GM23338 (cell line): ENCODE data around the gene NNAT. TPM values are rescaled to one million over a fixed set of nuclear protein-coding genes. Genes with fewer than 3 reads are reported as not detected.

Experiments used
- ATAC-seq: fragments of 200-7000 bp; cut with Tn5 transposase; 3 replicates; pipeline ENCODE4 v1.9.1; 2020
- DNase-seq: peaks from one replicate; pipeline ENCODE4 v3.0.0-alpha.2; 2015; ENCODE audit warnings: low spot score
- H2AFZ ChIP-seq: fragments of 200-600 bp; sonication (generic); 2 replicates; pipeline ENCODE4 v1.8.0; 2016; ENCODE audit warnings: antibody characterized with exemption, mild to moderate bottlenecking, moderate library complexity
- H3F3A ChIP-seq: fragments of 200-600 bp; sonication (generic); replicated peaks from 2 replicates; pipeline ENCODE4 v1.8.0; 2017; ENCODE audit warnings: antibody characterized with exemption, mixed run types, low read depth
- H3K27ac ChIP-seq: fragments of 200-600 bp; sonication (generic); 2 replicates; pipeline ENCODE4 v1.6.1; 2016; ENCODE audit warnings: low read depth
- H3K27me3 ChIP-seq: fragments of 200-600 bp; sonication (generic); 2 replicates; pipeline ENCODE4 v1.8.0; 2016; ENCODE audit warnings: mild to moderate bottlenecking, mixed run types, moderate library complexity; ENCODE audit not compliant: insufficient read depth
- H3K36me3 ChIP-seq: fragments of 200-600 bp; sonication (generic); 2 replicates; pipeline ENCODE4 v1.8.0; 2016; ENCODE audit warnings: mild to moderate bottlenecking; ENCODE audit not compliant: insufficient read depth
- H3K4me1 ChIP-seq: fragments of 200-600 bp; sonication (generic); 2 replicates; pipeline ENCODE4 v1.8.0; 2016; ENCODE audit warnings: mild to moderate bottlenecking, moderate library complexity; ENCODE audit not compliant: insufficient read depth
- H3K4me2 ChIP-seq: fragments of 200-600 bp; sonication (generic); 2 replicates; pipeline ENCODE4 v1.7.1; 2017; ENCODE audit warnings: mixed run types
- H3K4me3 ChIP-seq: fragments of 200-600 bp; sonication (generic); 2 replicates; pipeline ENCODE4 v1.6.1; 2016; ENCODE audit warnings: mixed run types
- H3K79me2 ChIP-seq: fragments of 200-600 bp; sonication (generic); replicated peaks from 2 replicates; pipeline ENCODE4 v1.8.0; 2017; ENCODE audit warnings: mild to moderate bottlenecking; ENCODE audit not compliant: insufficient read depth
- H3K9me2 ChIP-seq: fragments of 200-600 bp; sonication (generic); 2 replicates; pipeline ENCODE4 v1.8.0; 2017; ENCODE audit not compliant: insufficient read depth
- H4K20me1 ChIP-seq: fragments of 200-600 bp; sonication (generic); replicated peaks from 2 replicates; pipeline ENCODE4 v1.8.0; 2017; ENCODE audit warnings: mild to moderate bottlenecking; ENCODE audit not compliant: insufficient read depth
- H3K27ac Mint-ChIP-seq: 2 replicates; pipeline ENCODE4 v1.8.0; 2020; ENCODE audit warnings: inconsistent platforms, mild to moderate bottlenecking, moderate library complexity, mixed read lengths
- H3K27me3 Mint-ChIP-seq: 3 replicates; pipeline ENCODE4 v1.8.0; 2022; ENCODE audit warnings: low read depth, mild to moderate bottlenecking, moderate library complexity, mixed read lengths, inconsistent platforms; ENCODE audit not compliant: insufficient read depth, poor library complexity
- H3K36me3 Mint-ChIP-seq: 3 replicates; pipeline ENCODE4 v1.8.0; 2021; ENCODE audit warnings: low read depth, mild to moderate bottlenecking, inconsistent platforms, moderate library complexity, mixed read lengths
- H3K4me1 Mint-ChIP-seq: 3 replicates; pipeline ENCODE4 v1.8.0; 2020; ENCODE audit warnings: mild to moderate bottlenecking, inconsistent platforms, mixed read lengths
- H3K4me3 Mint-ChIP-seq: 3 replicates; pipeline ENCODE4 v1.8.0; 2021; ENCODE audit warnings: moderate library complexity, mild to moderate bottlenecking, inconsistent platforms, mixed read lengths
- H3K9me3 Mint-ChIP-seq: 3 replicates; pipeline ENCODE4 v1.8.0; 2020; ENCODE audit warnings: moderate library complexity, mild to moderate bottlenecking, inconsistent platforms, mixed read lengths
- CREB1 ChIP-seq: fragments of 250-450 bp; sonication (Bioruptor Pico); IDR thresholded peaks from 2 replicates; pipeline ENCODE4 v1.5.0; 2020; ENCODE audit warnings: low read depth, mild to moderate bottlenecking, moderate library complexity
- CTCF ChIP-seq, 2 experiments: fragments of 200-600 bp in 1 of 2; sonication (generic) in 1 of 2; conservative IDR thresholded peaks; 2 replicates each; pipeline versions ENCODE4 v1.5.1 to v1.6.1; 2016 to 2017; ENCODE audit warnings: antibody characterized with exemption in 2 of 2, low read depth in 2 of 2, mild to moderate bottlenecking in 2 of 2, moderate library complexity in 1 of 2
- EZH2phosphoT487 ChIP-seq: fragments of 200-600 bp; sonication (generic); IDR thresholded peaks from one replicate; pipeline ENCODE4 v1.8.1; 2018; ENCODE audit warnings: antibody characterized with exemption; ENCODE audit not compliant: unreplicated experiment
- JUNB ChIP-seq: IDR thresholded peaks from one replicate; pipeline ENCODE4 v1.6.1; 2016; ENCODE audit warnings: antibody characterized with exemption; ENCODE audit not compliant: unreplicated experiment
- NANOG ChIP-seq: IDR thresholded peaks from 2 replicates; pipeline ENCODE4 v1.6.1; 2016; ENCODE audit warnings: antibody characterized with exemption, borderline replicate concordance
- POLR2AphosphoS5 ChIP-seq: IDR thresholded peaks from 2 replicates; pipeline ENCODE4 v1.6.1; 2016; ENCODE audit warnings: antibody characterized with exemption, low read depth
- STAT1 ChIP-seq: IDR thresholded peaks from one replicate; pipeline ENCODE4 v1.6.1; 2016; ENCODE audit warnings: antibody characterized with exemption; ENCODE audit not compliant: unreplicated experiment
- ZNF331 ChIP-seq: fragments of 250-450 bp; sonication (Bioruptor Pico); IDR thresholded peaks from 2 replicates; pipeline ENCODE4 v1.5.0; 2020; ENCODE audit warnings: low read depth, mild to moderate bottlenecking, moderate library complexity
- polyA plus RNA-seq: library from polyadenylated mRNA; unstranded; fragments of >200 nt; fragmentation: Nextera tagmentation; extraction: Ambion mirVana; gene quantifications from 2 replicates; pipeline ENCODE4 v1.2.1, GENCODE V29; 2016
- total RNA-seq: library from RNA; depleted of rRNA; stranded (reverse); fragments of >200 nt; shearing (Covaris generic); gene quantifications from 2 replicates; pipeline ENCODE4 v1.2.3, GENCODE V29; 2014
- TF ChIP-seq, protein P1 (sequence below): fragments of 250-450 bp; sonication (Bioruptor Pico); IDR thresholded peaks from 2 replicates; pipeline ENCODE4 v1.5.0; 2020; ENCODE audit warnings: mild to moderate bottlenecking, moderate library complexity
- TF ChIP-seq, protein P2 (sequence below): IDR thresholded peaks from one replicate; pipeline ENCODE4 v1.6.1; 2018; ENCODE audit warnings: antibody characterized with exemption; ENCODE audit not compliant: unreplicated experiment

NNAT gene
- total and polyA plus RNA-seq, 2 experiments from 2014 or later: 4.3 to 4.9 TPM

DNA sequence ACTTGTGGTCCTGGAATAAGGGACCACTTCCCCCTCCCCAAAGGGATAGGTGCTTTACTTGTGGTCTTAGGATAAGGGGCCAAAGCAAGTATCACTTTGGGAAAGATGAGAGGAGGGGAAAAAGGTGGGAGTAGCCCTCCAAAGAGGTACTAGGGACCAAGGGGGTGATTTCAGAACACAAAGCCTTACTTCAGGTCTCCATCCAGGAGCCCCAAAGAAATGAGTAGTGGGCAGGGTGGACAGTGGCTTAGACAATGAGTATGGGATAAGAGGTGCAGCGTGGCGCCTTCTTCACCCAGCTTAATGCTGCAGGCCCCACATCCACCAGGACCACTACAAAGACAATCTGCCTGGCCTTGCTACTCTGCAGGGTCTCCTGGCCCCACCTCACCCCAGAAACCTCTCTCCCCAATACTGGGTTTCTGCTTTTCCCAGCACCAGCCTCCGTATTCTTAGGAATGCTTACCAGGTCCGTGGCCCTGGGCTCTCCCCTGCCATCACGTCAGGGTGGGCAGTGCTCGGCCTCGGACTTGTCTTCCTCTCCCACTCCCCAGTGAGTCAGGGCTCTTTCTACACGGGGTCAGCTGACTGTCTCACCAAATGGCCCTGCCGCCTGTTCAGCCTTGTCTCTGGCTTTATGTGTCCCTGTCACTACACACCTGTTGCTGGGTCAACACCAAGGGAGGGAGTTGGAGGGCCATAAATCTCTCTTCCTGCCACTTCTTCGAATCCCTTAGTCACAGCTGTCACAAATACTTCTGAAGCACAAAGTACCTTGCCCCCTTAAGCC lies 3.1 kb downstream of the NNAT start (continued):
- TF ChIP-seq, protein P1, sequence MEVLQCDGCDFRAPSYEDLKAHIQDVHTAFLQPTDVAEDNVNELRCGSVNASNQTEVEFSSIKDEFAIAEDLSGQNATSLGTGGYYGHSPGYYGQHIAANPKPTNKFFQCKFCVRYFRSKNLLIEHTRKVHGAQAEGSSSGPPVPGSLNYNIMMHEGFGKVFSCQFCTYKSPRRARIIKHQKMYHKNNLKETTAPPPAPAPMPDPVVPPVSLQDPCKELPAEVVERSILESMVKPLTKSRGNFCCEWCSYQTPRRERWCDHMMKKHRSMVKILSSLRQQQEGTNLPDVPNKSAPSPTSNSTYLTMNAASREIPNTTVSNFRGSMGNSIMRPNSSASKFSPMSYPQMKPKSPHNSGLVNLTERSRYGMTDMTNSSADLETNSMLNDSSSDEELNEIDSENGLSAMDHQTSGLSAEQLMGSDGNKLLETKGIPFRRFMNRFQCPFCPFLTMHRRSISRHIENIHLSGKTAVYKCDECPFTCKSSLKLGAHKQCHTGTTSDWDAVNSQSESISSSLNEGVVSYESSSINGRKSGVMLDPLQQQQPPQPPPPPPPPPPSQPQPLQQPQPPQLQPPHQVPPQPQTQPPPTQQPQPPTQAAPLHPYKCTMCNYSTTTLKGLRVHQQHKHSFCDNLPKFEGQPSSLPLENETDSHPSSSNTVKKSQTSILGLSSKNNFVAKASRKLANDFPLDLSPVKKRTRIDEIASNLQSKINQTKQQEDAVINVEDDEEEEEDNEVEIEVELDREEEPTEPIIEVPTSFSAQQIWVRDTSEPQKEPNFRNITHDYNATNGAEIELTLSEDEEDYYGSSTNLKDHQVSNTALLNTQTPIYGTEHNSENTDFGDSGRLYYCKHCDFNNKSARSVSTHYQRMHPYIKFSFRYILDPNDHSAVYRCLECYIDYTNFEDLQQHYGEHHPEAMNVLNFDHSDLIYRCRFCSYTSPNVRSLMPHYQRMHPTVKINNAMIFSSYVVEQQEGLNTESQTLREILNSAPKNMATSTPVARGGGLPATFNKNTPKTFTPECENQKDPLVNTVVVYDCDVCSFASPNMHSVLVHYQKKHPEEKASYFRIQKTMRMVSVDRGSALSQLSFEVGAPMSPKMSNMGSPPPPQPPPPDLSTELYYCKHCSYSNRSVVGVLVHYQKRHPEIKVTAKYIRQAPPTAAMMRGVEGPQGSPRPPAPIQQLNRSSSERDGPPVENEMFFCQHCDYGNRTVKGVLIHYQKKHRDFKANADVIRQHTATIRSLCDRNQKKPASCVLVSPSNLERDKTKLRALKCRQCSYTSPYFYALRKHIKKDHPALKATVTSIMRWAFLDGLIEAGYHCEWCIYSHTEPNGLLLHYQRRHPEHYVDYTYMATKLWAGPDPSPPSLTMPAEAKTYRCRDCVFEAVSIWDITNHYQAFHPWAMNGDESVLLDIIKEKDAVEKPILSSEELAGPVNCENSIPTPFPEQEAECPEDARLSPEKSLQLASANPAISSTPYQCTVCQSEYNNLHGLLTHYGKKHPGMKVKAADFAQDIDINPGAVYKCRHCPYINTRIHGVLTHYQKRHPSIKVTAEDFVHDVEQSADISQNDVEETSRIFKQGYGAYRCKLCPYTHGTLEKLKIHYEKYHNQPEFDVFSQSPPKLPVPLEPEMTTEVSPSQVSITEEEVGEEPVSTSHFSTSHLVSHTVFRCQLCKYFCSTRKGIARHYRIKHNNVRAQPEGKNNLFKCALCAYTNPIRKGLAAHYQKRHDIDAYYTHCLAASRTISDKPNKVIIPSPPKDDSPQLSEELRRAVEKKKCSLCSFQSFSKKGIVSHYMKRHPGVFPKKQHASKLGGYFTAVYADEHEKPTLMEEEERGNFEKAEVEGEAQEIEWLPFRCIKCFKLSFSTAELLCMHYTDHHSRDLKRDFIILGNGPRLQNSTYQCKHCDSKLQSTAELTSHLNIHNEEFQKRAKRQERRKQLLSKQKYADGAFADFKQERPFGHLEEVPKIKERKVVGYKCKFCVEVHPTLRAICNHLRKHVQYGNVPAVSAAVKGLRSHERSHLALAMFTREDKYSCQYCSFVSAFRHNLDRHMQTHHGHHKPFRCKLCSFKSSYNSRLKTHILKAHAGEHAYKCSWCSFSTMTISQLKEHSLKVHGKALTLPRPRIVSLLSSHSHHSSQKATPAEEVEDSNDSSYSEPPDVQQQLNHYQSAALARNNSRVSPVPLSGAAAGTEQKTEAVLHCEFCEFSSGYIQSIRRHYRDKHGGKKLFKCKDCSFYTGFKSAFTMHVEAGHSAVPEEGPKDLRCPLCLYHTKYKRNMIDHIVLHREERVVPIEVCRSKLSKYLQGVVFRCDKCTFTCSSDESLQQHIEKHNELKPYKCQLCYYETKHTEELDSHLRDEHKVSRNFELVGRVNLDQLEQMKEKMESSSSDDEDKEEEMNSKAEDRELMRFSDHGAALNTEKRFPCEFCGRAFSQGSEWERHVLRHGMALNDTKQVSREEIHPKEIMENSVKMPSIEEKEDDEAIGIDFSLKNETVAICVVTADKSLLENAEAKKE (CRISPR knock-in tag): no peak
- TF ChIP-seq NANOG (no peak), STAT1 (no peak), JUNB (no peak), ZNF331 (CRISPR knock-in tag) (no peak), CREB1 (CRISPR knock-in tag) (no peak)

GRCh38 chr20:37524859-37525708 lies 4.0 kb downstream of the NNAT start:
- Histone ChIP-seq H3F3A (no peaks in the 10 kb centered on the region), H3K4me1 (peaks cover 49% of the 10 kb centered on the region), H3K27ac (no peak overlapping the region; the same call in 1 of the 2 replicates), H3K4me3 (peak overlapping the region; percentile 84), H3K27me3 (no peaks in the 10 kb centered on the region), H4K20me1 (peaks cover 27% of the 10 kb centered on the region), H3K4me2 (peak overlapping the region; percentile 93), H3K36me3 (no peaks in the 10 kb centered on the region; the same call in 1 of the 2 replicates), H2AFZ (no peak overlapping the region), H3K9me2 (no peaks in the 10 kb centered on the region), H3K79me2 (peaks cover 74% of the 10 kb centered on the region)
- no peak for DNase-seq
- peaks cover 61% of the 10 kb centered on the region for H3K4me1 Mint-ChIP-seq
- H3K36me3 Mint-ChIP-seq: peaks cover 45% of the 10 kb centered on the region
- peaks cover 21% of the 10 kb centered on the region for H3K27me3 Mint-ChIP-seq
- H3K27ac Mint-ChIP-seq: peak overlapping the region; percentile 17
- H3K4me3 Mint-ChIP-seq: peak overlapping the region; percentile 94
- peaks cover 19% of the 10 kb centered on the region for H3K9me3 Mint-ChIP-seq
- no peak for ATAC-seq
- TF ChIP-seq CTCF (conservative IDR thresholded peaks at IDR 0.05; ENCODE audit: low read depth in 2 of 2): no peak
- no peak for TF ChIP-seq EZH2phosphoT487
- TF ChIP-seq, protein P2, sequence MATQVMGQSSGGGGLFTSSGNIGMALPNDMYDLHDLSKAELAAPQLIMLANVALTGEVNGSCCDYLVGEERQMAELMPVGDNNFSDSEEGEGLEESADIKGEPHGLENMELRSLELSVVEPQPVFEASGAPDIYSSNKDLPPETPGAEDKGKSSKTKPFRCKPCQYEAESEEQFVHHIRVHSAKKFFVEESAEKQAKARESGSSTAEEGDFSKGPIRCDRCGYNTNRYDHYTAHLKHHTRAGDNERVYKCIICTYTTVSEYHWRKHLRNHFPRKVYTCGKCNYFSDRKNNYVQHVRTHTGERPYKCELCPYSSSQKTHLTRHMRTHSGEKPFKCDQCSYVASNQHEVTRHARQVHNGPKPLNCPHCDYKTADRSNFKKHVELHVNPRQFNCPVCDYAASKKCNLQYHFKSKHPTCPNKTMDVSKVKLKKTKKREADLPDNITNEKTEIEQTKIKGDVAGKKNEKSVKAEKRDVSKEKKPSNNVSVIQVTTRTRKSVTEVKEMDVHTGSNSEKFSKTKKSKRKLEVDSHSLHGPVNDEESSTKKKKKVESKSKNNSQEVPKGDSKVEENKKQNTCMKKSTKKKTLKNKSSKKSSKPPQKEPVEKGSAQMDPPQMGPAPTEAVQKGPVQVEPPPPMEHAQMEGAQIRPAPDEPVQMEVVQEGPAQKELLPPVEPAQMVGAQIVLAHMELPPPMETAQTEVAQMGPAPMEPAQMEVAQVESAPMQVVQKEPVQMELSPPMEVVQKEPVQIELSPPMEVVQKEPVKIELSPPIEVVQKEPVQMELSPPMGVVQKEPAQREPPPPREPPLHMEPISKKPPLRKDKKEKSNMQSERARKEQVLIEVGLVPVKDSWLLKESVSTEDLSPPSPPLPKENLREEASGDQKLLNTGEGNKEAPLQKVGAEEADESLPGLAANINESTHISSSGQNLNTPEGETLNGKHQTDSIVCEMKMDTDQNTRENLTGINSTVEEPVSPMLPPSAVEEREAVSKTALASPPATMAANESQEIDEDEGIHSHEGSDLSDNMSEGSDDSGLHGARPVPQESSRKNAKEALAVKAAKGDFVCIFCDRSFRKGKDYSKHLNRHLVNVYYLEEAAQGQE: no peak
- 0 out of 2 replicates have a peak, but pooled peaks have one; percentile 0 for TF ChIP-seq POLR2AphosphoS5
- no peak for TF ChIP-seq NANOG
- no peak for TF ChIP-seq ZNF331 (CRISPR knock-in tag)
